ACHN (cell line): ENCODE results near the gene AEN.
A peak's percentile ranks its signal among the peaks of the same experiment; 100 is the strongest.

Experiments
- DNase-seq: peaks from one replicate; pipeline ENCODE4 v3.0.0-alpha.2; 2015
- in situ Hi-C: cut with HindIII; loops from 2 replicates; pipeline ENCODE4 v1.10.0; 2017; ENCODE audit warnings: low sequenced_read_pairs, low pct_ligation_motif_present, low pct_unique_long_range_greater_than_20kb

AEN gene

DNA sequence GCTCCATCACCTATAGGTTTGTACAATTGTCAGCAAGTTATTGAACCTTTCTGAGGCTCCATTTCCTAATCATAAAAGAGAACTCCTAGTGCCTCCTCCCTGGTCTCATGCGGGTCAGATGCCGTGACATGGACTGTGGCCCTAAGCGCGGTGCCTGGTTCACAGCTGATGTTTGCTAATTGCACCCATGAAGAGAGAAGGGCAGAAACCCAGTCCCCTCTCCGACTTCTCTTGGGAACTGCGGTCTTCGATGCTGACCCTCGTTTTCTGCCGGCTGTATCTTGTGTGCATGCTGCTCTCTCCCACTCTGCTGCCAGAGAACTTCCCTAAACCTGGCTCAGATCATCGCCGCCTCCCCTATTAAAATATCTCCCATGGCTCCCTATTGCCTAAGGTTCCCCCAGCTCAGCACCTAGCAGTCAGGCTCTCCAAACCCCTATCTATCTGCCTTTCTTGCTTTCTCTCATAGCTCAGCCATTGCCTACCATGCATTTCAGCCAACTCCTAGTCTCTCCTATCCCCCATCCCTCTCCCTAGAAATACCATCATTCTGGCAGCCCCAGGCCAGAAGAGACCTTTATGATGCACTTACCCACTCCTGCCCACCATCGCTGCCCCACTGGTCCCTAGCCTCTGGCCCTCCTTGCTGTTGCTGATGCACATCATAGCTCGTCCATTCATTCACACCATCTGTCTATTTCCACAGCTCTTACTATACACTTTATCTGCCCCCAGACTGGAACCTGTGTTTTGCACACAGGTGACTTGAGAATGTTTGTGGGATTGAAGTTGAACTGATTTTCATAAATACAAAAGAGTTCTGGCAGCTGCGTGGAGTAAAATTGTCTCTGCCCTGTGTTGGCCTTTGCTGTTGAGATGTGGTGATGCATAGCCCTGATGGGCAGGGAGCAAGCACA, 24.3 kb downstream of the AEN start:
- in situ Hi-C loops, result no loop called here
- no peak for DNase-seq

DNA sequence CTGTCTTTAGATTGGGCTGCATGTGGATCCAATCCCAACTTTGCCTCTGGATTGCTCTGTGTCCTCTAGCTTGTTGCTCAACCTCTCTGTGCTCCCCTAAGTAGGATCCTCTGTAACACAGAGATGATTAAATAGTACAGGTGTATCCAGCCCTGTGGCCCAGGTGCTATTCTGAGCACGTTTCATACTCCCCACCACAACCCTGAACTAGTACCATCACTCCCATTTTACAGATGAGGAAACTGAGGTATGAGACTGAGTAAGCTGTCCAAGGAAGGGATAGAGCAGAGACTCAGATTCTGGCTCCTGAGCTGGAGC, 24.9 kb downstream of the AEN start:
- in situ Hi-C loops, result no loop called here
- DNase-seq, result no peak

DNA sequence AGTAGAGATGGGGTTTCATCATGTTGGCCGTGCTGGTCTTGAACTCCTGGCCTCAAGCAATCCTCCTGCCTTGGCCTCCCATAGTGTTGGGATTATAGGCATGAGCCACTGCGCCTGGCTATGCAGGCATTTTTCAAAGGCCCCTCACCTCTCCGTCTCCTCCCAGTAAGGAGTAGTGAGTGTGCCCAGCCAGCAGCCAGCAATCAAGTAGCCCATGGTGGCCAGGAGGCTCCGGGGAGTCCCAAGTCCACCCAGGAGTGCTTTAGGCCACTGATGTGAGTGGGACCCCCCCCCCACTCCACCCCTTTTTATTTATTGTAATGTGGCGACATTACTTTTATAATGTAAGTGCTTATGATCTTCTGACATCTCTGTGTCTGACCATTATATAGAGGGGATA, 25.8 kb downstream of the AEN start:
- in situ Hi-C loops, result no loop called here
- DNase-seq, result no peak

DNA sequence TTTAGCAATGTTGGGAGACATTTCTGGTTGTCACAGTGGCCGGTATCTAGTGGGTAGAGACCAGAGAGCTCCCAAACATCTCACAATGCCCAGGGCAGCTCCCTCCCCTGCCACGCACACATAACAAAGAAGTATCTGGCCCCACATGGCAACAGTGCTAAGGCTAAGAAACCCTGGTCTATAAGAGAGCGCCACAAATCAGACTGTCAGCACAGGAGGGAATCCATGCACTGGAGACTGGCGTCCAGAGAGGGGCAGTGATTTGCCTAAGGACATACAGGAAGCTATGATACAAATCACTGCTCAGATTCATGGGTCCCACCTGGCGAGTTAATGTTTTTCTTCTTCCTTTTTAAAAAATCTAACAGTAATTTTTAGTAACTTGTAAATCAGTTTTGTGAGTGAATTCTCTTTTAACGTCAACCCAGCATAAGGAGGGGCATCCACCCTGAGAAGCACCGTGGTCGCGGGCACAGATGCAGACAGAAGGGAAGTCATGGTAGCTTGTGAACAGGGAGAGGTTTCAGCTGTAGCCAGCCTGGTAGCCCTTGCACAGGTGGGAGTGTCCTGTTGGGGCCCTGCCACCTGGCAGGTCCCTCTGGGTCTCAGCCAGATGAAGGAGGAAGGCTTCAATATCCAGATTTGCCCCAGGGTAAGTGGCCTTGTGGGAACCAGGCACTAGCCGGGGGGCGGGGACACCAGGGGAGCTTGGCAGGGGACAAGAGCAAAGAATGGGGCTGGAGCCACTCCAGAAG, 26.4 kb downstream of the AEN start:
- in situ Hi-C loops, result no loop called here
- no peak for DNase-seq

DNA sequence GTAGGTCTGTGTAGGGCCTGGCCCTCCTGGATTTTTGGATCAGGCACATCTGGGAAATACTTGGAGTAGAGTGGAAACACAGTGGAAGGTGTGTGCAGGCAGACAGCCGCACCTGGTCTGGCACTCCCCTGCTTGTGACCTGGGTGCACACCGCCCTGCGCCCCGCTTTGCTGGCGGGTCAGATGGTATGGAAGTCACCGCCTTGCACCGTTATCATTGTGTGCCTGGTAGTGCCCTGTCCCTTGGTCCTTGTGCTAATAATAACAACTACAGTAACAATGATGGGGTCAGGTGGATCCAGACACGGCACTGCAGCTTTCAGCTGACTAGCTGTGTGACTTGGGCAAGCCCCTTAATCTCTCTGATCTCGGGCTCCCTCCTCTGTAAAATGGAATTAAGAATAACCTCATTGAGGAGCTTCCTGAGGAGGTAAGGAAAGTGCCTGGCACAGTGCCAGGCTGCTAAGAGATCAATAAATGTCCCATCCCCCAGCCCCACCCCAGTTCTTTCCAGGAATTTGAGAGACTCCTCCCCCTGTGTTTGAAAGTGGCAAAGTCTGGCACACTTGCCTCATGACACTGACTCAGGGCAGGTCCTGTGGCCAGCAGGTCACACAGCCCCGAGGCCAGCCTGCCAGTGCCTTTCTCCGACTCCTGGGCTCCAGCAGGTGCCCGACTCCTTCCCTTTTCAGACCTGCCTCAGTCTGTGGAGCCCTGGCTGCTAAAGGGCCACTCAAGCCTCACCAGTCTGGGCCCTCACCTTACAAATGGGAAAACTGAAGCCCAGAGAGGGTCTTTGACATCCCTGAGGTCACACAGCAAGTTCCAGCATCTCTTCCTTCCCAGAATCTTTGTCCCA, 27.4 kb downstream of the AEN start:
- in situ Hi-C loops, result no loop called here
- no peak for DNase-seq

DNA sequence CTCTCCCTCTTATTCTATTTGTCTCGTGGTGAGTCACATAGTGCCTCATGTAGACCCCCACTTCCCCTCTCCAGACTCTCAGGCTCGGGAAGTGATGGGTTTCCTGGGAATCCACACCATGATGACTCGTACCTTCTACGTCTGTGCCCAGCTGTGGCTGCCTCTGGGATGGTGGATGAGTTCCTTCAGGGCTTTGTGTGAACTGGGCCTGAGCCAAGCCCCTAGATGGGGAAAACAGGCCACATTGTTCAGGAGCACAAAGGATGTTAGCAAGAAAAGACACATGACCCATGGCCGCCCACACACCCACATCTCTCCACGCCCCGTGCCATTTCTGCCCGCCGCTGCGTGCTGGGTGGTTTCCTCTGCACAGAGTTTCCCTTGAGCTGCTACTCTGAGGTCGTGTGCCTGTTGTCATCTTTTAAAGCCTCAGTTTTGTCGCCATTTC, 28.2 kb downstream of the AEN start:
- in situ Hi-C loops, result no loop called here
- peak; percentile 58 for DNase-seq

DNA sequence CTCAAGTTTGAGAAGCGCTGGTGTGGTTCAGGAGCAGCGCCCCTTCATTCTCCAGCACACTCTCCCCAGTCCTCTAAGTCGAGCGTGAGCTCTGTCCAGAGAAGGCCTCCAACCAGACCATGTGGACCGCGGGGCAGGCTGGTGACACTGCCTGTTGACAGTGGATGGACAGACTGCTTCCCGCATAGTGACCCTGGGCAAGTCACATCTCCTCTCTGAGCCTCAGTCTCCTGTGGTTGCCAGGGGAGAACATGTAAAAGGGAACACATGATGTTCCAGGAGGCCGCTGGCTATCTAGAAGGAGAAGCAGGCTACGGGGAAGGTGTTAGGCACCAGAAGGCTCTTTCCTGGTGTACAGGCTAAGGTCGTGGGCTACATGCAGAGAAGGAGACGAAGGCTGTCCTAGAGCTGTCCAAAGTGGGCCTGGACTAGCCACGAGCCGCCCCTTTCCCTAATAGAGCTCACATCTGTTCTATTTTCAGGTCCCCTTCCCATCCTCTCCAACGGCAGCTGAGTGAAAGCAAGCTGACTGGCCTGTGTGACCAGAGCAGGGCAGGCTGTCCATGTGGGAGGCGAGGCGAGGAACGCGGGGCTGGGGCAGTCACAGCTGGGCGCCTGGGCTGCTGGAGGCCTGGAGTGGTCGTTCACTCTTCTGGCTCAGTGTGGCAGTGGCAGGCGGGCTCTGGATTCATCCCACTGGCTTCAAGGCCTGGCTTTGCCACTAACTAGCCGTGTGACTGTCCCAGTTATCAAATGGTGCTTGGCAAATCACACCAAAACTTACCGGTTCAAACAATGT, 28.8 kb downstream of the AEN start:
- no peak for DNase-seq
- in situ Hi-C loops, result no loop called here

DNA sequence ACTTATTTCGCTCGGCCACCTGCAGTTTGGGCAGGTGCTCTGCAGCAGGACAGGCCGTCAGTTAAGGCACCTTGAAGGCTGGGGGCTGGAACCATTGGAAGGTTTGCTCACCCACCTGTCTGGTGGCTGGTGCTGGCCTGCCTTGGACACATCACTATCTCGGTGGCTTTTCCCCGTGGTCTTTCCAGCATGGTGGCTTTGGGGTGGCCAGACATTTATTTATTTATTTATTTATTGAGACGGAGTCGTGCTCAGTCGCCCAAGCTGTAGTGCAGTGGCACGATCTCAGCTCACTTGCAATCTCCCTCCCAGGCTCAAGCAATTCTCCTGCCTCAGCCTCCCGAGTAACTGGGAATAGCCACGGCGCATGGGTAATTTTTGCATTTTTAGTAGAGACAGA, 29.4 kb downstream of the AEN start:
- in situ Hi-C loops, result no loop called here
- DNase-seq, result no peak

DNA sequence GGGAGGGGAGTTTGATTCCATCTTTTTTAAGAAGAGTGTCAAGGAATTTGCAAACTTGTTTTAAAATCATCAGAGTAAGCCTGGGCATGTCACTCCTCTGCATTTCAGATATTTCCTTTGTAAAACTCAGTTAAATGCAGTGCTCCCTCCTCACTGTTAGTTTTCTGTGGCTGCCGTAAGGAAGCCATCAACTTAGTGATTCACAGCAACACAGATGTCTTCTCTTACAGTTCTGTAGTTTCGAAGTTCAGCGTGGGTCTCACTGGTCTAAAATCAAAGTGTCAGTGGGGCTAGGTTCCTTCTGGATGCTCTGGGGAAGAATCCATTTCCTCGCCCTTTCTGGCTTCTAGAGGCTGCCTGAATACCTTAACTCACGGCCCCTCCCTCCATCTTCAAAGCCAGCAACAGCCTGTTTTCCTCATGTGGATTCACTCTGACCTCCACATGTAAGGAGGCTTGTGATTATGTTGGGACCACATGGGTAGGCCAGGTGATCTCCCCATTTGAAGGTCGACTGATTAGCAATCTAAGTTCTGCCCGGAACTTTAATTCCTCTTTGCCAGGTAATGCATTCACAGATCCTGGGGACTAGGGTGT, 30.1 kb downstream of the AEN start:
- in situ Hi-C loops, result no loop called here
- no peak for DNase-seq

DNA sequence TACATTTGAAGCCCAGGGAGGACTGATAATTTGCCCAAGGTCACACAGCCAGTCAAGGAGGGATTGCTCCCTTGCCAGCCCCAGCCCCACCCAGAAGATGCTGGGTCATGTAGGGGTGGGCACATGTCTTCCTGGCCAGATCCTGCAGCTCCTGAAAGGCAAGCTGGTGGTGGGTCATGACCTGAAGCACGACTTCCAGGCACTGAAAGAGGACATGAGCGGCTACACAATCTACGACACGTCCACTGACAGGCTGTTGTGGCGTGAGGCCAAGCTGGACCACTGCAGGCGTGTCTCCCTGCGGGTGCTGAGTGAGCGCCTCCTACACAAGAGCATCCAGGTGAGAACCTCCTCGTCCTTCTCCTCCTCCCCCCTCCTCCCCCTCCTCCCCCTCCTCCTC, 30.8 kb downstream of the AEN start:
- no peak for DNase-seq
- in situ Hi-C loops, result no loop called here

DNA sequence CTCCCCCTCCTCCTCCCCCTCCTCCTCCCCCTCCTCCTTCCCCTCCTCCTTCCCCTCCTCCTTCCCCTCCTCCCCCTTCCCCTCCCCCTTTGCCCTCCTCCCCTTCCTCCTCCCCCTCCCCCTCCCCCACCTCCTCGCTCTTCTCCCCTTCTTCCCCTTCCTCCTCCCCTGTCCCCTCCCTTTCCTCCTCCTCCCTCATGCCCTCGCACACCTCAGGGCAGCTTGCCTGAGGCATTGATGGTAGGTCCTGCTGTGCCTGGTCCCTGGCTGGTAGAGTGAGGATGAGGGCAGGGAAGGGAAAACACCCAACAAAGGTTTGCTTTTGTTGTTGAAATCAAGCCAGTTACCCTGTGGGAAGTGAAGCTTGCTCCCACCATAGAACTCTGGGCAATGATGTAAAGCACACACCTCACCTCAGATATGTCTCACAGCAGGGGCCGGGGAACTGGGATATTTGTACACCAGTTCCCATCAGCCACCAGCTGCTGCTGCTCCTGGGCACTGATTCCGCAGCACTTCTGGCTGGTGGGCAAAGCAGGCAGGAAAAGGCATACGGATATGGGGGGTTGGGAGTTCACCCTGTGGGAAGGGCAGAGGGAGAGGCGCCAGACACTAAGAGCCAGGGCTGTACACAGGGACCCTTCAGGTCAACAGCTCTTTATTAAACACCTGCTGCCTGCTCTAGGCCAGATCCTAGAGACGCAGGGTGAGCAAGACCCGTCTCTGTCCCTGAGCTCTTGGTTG, 31.5 kb downstream of the AEN start:
- in situ Hi-C loops, result no loop called here
- no peak for DNase-seq

DNA sequence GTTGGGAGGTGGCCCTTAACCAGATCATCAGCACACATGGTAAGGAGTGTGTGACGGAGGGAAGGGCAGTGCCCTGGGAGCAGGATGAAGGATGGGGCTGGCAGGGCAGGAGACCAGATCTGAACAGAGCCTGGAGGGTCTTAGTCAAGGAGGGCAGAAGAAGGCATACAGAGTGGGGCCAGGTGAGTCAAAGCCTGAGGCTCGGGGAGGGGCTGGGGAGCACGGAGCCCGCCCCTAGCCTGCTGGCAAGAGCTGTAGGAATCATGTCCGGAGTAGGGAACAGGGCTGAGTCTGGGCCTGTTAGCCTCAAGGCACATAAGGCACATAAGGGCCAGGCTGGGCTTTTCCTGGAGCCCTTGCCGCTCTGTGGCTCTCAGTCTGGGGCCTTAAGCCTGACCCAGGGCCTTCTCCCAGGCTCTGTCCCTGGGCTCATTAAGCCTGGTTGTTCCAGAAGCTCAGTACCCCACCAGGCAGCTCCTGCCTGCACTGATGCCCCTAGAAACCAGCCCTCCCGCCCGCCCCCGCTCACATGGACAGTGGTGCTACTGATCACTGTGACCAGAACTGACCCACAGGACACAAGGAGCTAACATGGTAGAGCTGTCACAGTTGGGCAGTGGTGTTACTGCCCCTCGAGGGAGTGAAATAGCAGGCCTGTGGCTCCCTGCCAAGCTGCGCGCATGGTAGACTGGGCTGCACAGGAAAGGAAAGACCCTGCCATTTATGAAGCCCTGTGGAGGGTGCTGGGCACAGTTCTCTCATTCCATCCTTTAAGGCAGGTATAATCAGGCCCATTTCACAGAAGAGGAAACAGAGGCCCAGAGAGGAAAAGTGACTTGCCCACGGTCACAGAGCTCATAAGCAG, 32.3 kb downstream of the AEN start:
- DNase-seq, result no peak
- in situ Hi-C loops, result no loop called here

DNA sequence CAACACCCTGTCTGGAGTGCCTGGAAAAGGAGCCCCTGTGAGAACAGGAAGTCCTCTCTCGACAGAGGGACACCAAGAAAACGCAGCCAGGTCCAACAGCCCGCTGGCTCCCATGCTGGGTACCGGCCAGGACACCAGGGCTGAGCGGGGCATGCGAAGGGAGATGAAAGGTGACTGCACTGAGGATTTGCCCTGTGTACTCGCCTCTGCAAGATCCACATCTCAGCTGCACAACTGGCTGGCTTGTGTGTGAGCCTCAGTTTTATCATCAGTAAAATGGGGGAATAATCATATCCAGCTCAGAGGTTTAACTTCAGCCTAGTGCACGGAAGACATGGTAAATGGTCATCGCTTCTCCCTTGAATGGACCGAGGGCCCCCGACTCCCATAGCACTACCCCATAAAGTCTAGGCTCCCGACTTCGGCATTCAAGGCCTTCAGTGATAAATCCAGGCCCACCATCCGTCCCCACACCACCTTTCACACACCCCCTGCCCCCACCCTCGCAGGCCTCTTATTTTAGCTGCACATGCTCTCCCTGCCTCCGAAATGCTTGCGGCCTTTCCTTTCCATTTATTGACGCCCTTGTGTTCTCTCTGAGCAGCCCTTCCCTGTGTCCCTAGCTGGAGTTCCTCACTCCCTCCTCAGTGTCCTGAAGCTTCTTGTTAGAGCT, 33.4 kb downstream of the AEN start:
- DNase-seq, result no peak
- in situ Hi-C loops, result no loop called here

DNA sequence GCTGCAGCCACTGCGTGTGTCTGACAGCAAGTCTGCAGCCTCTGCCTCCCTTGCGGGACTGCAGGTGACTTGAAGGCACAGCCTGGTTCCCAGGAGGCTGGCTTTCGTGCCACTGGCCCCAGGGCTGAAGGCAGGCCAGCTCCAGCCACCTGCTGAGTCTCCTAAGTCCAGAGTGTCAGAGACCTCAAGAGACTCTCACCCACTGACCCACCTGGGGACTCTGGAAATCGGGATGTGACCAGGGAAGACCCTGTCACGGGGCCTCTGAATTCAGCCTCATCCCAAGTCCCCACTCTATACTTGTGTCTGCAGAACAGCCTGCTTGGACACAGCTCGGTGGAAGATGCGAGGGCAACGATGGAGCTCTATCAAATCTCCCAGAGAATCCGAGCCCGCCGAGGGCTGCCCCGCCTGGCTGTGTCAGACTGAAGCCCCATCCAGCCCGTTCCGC, 34.0 kb downstream of the AEN start:
- no peak for DNase-seq
- in situ Hi-C loops, result no loop called here

DNA sequence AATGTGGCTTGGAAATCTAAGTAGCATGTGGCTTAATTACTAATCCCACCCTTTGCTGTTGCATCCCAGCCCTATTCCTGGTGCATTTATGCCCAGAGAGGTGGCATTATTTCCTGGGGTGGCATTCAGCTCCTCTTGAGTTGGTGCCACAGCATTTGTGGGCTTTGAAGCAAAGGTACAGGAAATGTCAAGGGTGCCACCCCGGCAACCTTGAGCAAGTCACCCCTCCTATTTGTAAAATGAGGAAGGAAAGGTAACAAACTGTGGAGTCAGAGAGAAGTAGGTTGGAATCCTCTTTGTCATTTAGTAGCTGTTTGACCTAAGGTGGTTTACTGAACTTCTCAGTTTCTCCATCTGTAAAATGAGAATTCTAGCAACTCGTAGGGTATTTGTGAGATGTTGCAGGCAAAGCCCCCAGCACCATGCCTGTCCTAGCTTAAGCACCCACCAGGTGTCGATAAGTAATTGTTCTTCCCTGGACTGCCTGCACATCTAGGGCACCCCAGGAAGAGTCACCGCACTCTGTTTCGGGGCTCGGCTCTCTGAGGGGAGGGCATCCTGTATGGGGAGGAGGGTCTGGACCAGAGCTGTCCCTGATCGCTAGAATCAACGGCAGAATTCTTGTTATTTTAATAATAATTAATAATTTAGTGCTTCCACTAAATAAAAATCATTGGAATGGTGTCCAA, 34.8 kb downstream of the AEN start:
- in situ Hi-C loops, result no loop called here
- no peak for DNase-seq
